HG03565 (cell line): ENCODE data around the gene AAGAB.
A peak's percentile ranks its signal among the peaks of the same experiment; 100 is the strongest.
"Not testable (repeated sequence)": the region's sequence is repeated elsewhere in the genome, so short reads cannot be mapped to it uniquely, and the experiment has no call there.

Source experiments
- ATAC-seq: cut with Tn5 transposase; IDR thresholded peaks from one replicate; pipeline ENCODE4 v1.9.1; 2021; ENCODE audit warnings: mild to moderate bottlenecking, moderate library complexity; ENCODE audit not compliant: unreplicated experiment

Gene AAGAB

DNA sequence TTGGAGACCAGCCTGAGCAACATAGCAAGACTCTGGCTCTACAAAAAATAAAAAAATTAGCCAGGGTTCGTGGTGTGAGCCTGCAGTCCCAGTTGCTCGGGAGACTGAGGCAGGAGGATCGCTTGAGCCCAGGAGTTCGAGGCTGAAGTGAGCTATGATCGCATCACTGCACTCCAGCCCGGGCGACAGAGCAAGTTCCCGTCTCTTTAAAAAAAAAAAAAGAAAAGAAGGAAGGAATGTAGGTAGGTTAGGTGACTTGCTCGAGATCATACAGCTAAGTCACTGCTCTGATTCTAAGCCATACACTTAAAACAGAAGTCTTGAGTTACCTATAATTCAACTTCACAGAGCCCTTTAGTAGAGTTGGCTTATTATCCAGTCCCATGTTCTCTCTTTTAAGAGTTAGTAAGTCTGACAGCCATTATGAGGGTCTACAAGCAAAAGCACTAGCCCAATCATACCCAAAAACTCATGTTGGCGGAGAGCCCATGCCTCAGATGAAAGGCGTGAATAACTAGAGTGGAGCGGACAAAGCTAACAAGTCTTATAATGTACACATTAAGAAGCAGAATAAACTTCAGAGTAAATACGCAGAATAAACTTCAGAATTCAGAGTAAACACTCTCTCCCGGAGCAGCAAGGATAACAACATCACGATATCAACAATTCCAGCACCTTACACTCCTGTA, 768 bp downstream of the AAGAB start:
- ATAC-seq, result no peak

DNA sequence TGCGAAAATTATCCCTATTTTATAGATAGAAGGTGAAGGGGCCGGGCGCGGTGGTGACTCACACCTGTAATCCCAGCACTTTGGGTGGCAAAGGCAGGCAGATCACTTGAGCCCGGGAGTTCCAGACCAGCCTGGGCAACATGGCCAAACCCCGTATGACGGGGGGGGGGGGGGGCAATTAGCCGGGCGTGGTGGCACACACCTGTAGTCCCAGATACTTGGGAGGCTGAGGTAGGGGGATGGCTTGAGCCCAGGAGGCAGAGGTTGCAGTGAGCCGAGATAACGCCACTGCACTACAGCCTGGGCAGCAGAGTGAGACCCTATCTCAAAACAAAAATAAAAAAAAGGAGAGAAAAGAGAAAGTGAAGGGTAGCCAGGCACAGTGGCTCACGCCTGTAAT, 1.4 kb downstream of the AAGAB start:
- no peak for ATAC-seq

DNA sequence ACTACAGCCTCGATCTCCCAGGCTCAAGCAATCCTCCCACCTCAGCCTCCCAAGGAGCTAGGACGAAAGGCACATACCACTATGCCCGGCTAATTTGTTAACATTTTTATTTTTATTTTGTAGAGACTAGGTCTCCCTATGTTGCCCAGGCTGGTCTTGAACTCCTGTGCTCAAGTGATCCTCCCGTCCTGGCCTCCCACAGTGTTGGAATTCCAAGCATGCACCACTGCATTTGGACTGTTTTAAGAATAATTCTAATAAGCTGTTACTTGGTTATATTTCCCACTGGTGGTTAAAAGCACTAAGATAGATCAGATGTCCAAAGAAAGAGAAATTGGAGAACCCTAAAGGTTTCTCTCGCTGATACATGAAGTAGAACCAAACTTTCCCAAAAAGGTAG, 3.1 kb downstream of the AAGAB start:
- ATAC-seq, result no peak

GRCh38 chr15:67249830-67250229, 4.6 kb downstream of the AAGAB start:
- ATAC-seq, result no peak

GRCh38 chr15:67248011-67248505, 6.4 kb downstream of the AAGAB start:
- no peak for ATAC-seq

- not testable (repeated sequence) for ATAC-seq
Measured at GRCh38 chr15:67246606-67247005, 7.9 kb downstream of the AAGAB start.

- ATAC-seq, result no peak
Measured at GRCh38 chr15:67244971-67245478, 9.4 kb downstream of the AAGAB start.

- ATAC-seq, result no peak
Measured at GRCh38 chr15:67242708-67243111, 11.8 kb downstream of the AAGAB start.

- peak; percentile 76 for ATAC-seq
Measured at GRCh38 chr15:67241132-67241855, 13.2 kb downstream of the AAGAB start.

GRCh38 chr15:67240235-67241131, 14.0 kb downstream of the AAGAB start:
- ATAC-seq, result peak; percentile 6

- ATAC-seq, result no peak
Measured at GRCh38 chr15:67232591-67232990, 21.9 kb downstream of the AAGAB start.

GRCh38 chr15:67230504-67230903, 24.0 kb downstream of the AAGAB start:
- ATAC-seq, result no peak

- no peak for ATAC-seq
Measured at GRCh38 chr15:67228286-67228685, 26.2 kb downstream of the AAGAB start.

DNA sequence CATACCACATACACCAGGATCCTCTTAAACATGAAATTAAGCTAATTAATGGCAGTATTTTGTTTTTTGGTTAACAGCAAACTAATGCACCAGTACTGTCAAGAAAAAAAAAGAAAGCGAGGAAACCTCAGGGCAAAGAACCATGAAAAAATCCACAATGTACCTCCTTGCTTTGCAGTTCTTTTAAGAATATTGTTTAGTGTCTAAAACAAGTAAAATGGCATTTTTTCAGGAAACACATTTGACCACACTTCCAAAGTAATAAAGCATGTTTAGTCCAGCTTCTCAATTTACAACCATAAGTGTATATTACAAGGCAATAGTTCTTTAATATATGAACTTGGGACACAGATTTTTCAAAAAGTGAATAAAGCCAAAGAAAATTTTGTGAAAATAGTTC, 26.6 kb downstream of the AAGAB start:
- no peak for ATAC-seq

- ATAC-seq, result no peak
Measured at GRCh38 chr15:67227431-67227830, 27.0 kb downstream of the AAGAB start.

- ATAC-seq, result no peak
Measured at GRCh38 chr15:67225336-67225735, 29.1 kb downstream of the AAGAB start.

DNA sequence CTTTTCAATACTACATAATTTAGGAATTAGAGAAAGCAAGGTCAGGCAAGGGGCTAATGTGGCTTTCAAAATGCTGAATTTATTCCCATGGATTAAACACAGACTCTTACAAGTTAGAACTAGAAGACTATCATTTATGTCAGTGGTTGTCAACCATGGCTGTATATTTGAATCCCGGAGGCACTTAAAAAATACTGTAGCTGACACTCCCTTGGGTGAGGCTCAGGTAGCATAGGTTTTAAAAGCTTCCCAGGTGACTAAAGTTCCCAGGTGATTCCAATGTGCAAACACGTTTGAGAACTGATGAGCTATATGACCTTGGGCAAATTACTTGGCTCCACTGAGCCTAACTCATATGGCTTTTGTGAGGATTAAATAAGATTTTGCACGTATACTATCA, 29.6 kb downstream of the AAGAB start:
- ATAC-seq, result no peak

DNA sequence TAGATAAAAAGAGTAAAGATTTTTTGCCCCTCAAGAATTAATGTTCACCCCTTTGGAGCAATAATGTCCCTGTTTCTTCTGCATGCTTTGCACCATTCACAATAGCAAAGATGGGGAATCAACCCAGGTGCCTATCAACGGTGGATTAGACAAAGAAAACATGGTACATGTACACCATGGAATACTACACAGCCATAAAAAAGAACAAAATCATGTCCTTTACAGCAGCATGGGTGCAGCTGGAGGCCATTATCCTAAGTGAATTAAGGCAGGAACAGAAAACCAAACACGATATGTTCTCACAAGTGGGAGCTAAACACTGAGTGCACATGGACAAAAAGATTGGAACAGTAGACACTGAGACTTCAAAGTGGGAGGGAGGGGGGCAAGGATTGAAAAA, 35.2 kb downstream of the AAGAB start:
- no peak for ATAC-seq

GRCh38 chr15:67218428-67218827, 36.0 kb downstream of the AAGAB start:
- ATAC-seq, result no peak

DNA sequence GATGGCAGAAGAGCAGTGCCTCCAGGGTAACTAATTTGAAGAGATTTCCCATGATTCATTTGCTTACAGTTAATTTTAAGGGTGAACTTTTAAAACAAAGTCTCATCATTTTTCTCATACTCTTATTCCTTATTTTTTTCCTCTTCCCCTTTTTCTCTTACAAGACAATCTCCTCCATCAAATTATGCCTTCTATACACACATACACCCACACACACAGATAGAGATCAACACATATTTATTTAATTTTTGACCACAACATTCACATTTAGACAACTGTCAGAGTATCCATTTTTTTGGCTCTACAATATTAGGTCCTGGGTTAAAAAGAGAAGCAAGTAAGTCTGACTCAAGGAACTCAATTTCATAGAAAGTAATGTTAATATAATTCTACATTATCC, 37.6 kb downstream of the AAGAB start:
- no peak for ATAC-seq

DNA sequence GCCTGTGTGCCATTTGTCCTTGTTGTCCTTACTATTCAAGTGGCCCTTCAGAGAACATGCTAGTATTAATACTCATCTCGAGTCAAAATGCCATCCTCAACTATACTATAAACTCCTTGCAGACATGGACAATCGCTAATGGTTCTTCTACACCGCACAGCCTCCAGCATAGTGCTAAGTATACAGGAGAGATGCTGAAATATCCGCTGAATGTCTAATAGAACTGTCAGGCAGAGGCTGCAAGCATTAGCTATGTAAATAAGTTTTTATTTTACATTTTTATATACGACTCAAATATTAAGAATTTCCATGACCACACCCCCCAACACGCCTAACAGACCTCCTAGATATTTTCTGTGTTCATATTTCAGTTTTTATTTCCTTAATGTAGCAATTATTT, 39.4 kb downstream of the AAGAB start:
- no peak for ATAC-seq
